Body of pancreas (tissue), 4 donors: Measurements from ENCODE around the gene KRT86.

Experiments
- CTCF ChIP-seq, 7 experiments: fragments of 450-650 bp in 4 of 7; fragments of 200-600 bp in 3 of 7; sonication (generic) in 3 of 7; IDR thresholded peaks; one replicate each; pipeline ENCODE4 v1.5.1; 2016 to 2019; ENCODE audit warnings: antibody characterized with exemption in 7 of 7
- POLR2A ChIP-seq, 3 donors: fragments of 450-650 bp; IDR thresholded peaks; one replicate each; pipeline ENCODE4 v1.6.1; 2016; ENCODE audit warnings: antibody characterized with exemption in 3 of 3, mild to moderate bottlenecking in 2 of 3

- TF ChIP-seq CTCF (IDR thresholded peaks at IDR 0.05) (no peak), POLR2A (IDR thresholded peaks at IDR 0.05) (no peak)
These were observed 34.7 kb upstream of the KRT86 start for GRCh38 chr12:52239767-52240166.
